Kidney (tissue), 14 donors: ENCODE data around the gene MACROD1. TPM values are rescaled to one million over a fixed set of nuclear protein-coding genes. Genes with fewer than 3 reads are reported as not detected.

Experiments used
- DNase-seq, 5 donors: peaks; one replicate each; pipeline ENCODE4 v3.0.0-alpha.2; 2013 to 2020
- FAIRE-seq: peaks from 2 replicates; lab custom pipeline; 2012; peaks lifted over from hg19 to GRCh38; lab: Jason Lieb, UNC
- H3K27ac ChIP-seq, 2 donors: one replicate each; pipeline ENCODE4 v1.7.0; 2013; ENCODE audit warnings: low read depth in 2 of 2, low read length in 2 of 2, inconsistent platforms in 1 of 2
- H3K27me3 ChIP-seq: one replicate; pipeline ENCODE4 v1.7.1; 2013; ENCODE audit warnings: low read length, inconsistent platforms; ENCODE audit not compliant: control insufficient read depth, insufficient read depth
- H3K36me3 ChIP-seq, 3 donors: one replicate each; pipeline versions ENCODE4 v1.7.0 to v1.7.1; 2013; ENCODE audit warnings: low read length in 3 of 3, control low read depth in 1 of 3, inconsistent platforms in 1 of 3; ENCODE audit not compliant: insufficient read depth in 3 of 3, control insufficient read depth in 2 of 3
- H3K4me1 ChIP-seq, 3 donors: one replicate each; pipeline versions ENCODE4 v1.7.0 to v1.7.1; 2013; ENCODE audit warnings: low read length in 3 of 3, inconsistent platforms in 1 of 3, low read depth in 1 of 3; ENCODE audit not compliant: control insufficient read depth in 2 of 3, insufficient read depth in 2 of 3
- H3K4me3 ChIP-seq, 3 donors: one replicate each; pipeline versions ENCODE4 v1.7.0 to v1.8.1; 2013; ENCODE audit warnings: low read length in 3 of 3, control low read depth in 1 of 3, inconsistent platforms in 1 of 3
- H3K9ac ChIP-seq, 3 donors: one replicate each; pipeline versions ENCODE4 v1.7.0 to v1.7.1; 2013; ENCODE audit warnings: low read length in 3 of 3, control low read depth in 1 of 3, inconsistent platforms in 1 of 3
- H3K9me3 ChIP-seq, 3 donors: one replicate each; pipeline versions ENCODE4 v1.7.0 to v1.7.1; 2013; ENCODE audit warnings: low read length in 3 of 3, control low read depth in 1 of 3, inconsistent platforms in 1 of 3; ENCODE audit not compliant: control insufficient read depth in 2 of 3, insufficient read depth in 1 of 3
- CTCF ChIP-seq: IDR thresholded peaks from 3 replicates; pipeline ENCODE4 v1.5.1; 2012; ENCODE audit warnings: mild to moderate bottlenecking, moderate library complexity, borderline replicate concordance; ENCODE audit not compliant: insufficient read depth; ENCODE audit errors: extremely low read depth
- intact Hi-C: fragments of 100-400 bp; cut with DNase I; formaldehyde crosslinking; loops from one replicate; pipeline ENCODE4 v1.11.1; 2022
- polyA plus RNA-seq: library from polyadenylated mRNA; stranded (reverse); fragments of 350-450 nt; fragmentation: Illumina TruSeq; extraction: RNeasy Lipid Tissue Mini Kit (QIAGEN cat#74804); gene quantifications from one replicate; pipeline ENCODE4 v1.2.3, GENCODE V29; 2014; ENCODE audit warnings: low read depth, low replicate concordance; ENCODE audit not compliant: insufficient read depth
- total RNA-seq: library from RNA; stranded (reverse); fragmentation: NEBNext Ultra II Directional; extraction: Animal tissue kit (Norgen Biotek cat#: 25700); gene quantifications from one replicate; pipeline ENCODE4 v1.2.1, GENCODE V29; 2021
- donor health status: control.
- donor health status: control.
- donor health status: control.
- donor health status: control.
- donor health status: control.
- donor health status: DM: yes; HTN: yes; CAD: no.
- donor health status: Normal renal cell carcinoma (clear cell type).

The MACROD1 gene
- total and polyA plus RNA-seq, 2 donors from 2014 or later = 27.8 to 176 TPM

GRCh38 chr11:64192434-64192833 is 26.5 kb upstream of the MACROD1 start:
- H3K4me1 ChIP-seq = peaks cover 0 to 3% (median 3%) of the 10 kb centered on the region in 3 donors
- no peaks in the 10 kb centered on the region for H3K9me3 ChIP-seq
- intact Hi-C loops = loop anchor here (5.0 kb wide), 1 partner anchor 110 kb away; the partner anchor contains the start of gene CATSPERZ
- DNase-seq (no peak), FAIRE-seq (no peak)
- H3K4me3 ChIP-seq = no peak overlapping the region
- no peak for TF ChIP-seq CTCF
- no peaks in the 10 kb centered on the region for H3K27me3 ChIP-seq
- H3K27ac ChIP-seq = no peak overlapping the region
- H3K9ac ChIP-seq = no peak overlapping the region
- peaks cover 15 to 45% (median 40%) of the 10 kb centered on the region in 3 donors for H3K36me3 ChIP-seq

- Histone ChIP-seq H3K4me3 (no peak overlapping the region), H3K9me3 (no peaks in the 10 kb centered on the region), H3K27me3 (no peaks in the 10 kb centered on the region), H3K36me3 (peaks cover 0 to 3% (median 0%) of the 10 kb centered on the region in 3 donors), H3K9ac (no peak overlapping the region), H3K27ac (peak overlapping the region in 1 of 2 donors; percentile 82), H3K4me1 (peaks cover 0 to 21% (median 12%) of the 10 kb centered on the region in 3 donors)
- FAIRE-seq = no peak
- intact Hi-C loops = no loop called here
- TF ChIP-seq CTCF = no peak
- peak in 2 of 5 donors; percentile 24 to 34 for DNase-seq
Measured at GRCh38 chr11:64186492-64187165, 20.7 kb upstream of the MACROD1 start.

GRCh38 chr11:64185693-64186491 is 20.0 kb upstream of the MACROD1 start, which contains the start of gene STIP1:
TSS of gene STIP1 (plus strand) at chr11:64186171. CDS start at chr11:64186262, 91 bp downstream.
- peak; percentile 99 to 100 (median 100) for DNase-seq
- H3K36me3 ChIP-seq = peaks cover 0 to 3% (median 0%) of the 10 kb centered on the region in 3 donors
- TF ChIP-seq CTCF = no peak

More at GRCh38 chr11:64185693-64186491, 20.0 kb upstream of the MACROD1 start, which contains the start of gene STIP1:
- intact Hi-C loops = no loop called here
- FAIRE-seq = peak; percentile 98
- peak within 1 kb of the TSS; percentile 43 to 98 (median 74) for H3K9ac ChIP-seq
- peak within 1 kb of the TSS; percentile 97 to 100 for H3K27ac ChIP-seq
- H3K4me3 ChIP-seq = peak within 1 kb of the TSS; percentile 60 to 91 (median 72)
- no peaks in the 10 kb centered on the region for H3K9me3 ChIP-seq
- peaks cover 0 to 24% (median 18%) of the 10 kb centered on the region in 3 donors for H3K4me1 ChIP-seq
- no peaks in the 10 kb centered on the region for H3K27me3 ChIP-seq
